ENCODE data around the gene MKX.

The MKX gene

DNA sequence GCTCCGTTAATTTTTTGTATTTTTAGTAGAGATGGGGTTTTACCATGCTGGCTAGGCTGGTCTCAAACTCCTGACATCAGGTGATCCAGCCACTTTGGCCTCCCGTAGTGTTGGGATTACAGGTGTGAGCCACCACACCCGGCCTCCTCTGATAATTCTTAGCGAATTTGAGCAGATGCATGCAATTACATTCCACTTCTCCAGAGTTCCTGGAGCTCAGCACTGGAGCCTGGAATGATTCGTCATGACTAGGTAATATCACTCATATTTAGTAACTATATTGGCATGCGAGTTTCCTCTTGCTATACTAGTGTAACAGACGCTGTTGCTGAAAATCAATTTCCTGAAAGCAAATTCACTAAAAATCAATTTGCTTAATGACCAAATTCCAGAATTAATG lies 86.8 kb downstream of the MKX start:
- Histone ChIP-seq H3K4me1 (ENCODE audit: control insufficient read depth, insufficient read depth, low read length) (no peaks in the 10 kb centered on the region), H3K36me3 (ENCODE audit: control insufficient read depth in 2 of 2, insufficient read depth in 2 of 2, low read length in 2 of 2) (no peaks in the 10 kb centered on the region), H3K4me3 (ENCODE audit: low read length in 2 of 2) (no peak overlapping the region), H3K9me3 (ENCODE audit: control insufficient read depth in 2 of 2, low read length in 2 of 2) (no peaks in the 10 kb centered on the region), H3K27me3 (ENCODE audit: control insufficient read depth in 1 of 2, insufficient read depth in 2 of 2, low read length in 2 of 2) (no peaks in the 10 kb centered on the region), H3K27ac (ENCODE audit: low read length) (no peak overlapping the region), H3K9ac (ENCODE audit: low read length in 2 of 2) (no peak overlapping the region)

DNA sequence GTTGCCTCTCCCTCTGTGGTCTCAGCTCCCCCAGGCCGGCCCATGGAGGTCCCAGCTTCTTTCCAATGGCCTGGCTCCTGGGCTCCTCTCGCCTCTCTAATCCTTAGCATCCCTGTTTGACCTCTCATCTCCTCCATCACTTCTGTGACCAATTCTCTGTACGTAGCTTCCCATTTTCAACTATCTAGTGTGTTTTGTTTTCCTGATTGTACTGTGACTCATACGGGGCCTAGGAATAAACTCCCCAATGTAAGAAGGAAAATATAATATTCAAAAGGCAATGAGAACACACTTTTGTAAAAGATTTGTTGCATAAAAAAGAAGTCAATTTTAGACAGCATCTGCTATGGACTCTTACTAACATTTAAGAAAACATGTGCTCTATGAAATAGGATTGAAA lies 90.3 kb downstream of the MKX start:
- no peak overlapping the region for H3K27ac ChIP-seq (ENCODE audit: low read length)
- H3K36me3 ChIP-seq (ENCODE audit: control insufficient read depth in 2 of 2, insufficient read depth in 2 of 2, low read length in 2 of 2): no peaks in the 10 kb centered on the region
- no peaks in the 10 kb centered on the region for H3K27me3 ChIP-seq (ENCODE audit: control insufficient read depth in 1 of 2, insufficient read depth in 2 of 2, low read length in 2 of 2)
- H3K9me3 ChIP-seq (ENCODE audit: control insufficient read depth in 2 of 2, low read length in 2 of 2): no peaks in the 10 kb centered on the region
- no peaks in the 10 kb centered on the region for H3K4me1 ChIP-seq (ENCODE audit: control insufficient read depth, insufficient read depth, low read length)
- H3K4me3 ChIP-seq (ENCODE audit: low read length in 2 of 2): no peak overlapping the region
- H3K9ac ChIP-seq (ENCODE audit: low read length in 2 of 2): no peak overlapping the region

DNA sequence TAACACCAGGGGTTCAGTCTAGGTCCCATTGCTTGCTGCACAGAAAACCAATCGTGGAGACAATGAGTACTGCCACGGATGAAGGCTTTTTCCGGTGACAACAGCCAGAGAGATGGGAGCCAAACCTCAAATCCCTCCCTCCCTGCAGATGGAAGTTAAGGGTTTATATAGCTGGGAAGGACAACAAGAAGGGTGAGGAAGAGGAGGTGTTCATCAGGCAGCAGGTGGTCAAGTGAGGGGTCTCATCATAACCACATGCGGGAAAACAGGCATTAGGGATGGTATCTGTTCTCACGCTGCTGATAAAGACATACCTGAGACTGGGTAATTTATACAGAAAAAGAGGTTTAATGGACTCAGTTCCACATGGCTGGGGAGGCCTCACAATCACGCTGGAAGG lies 91.3 kb downstream of the MKX start:
- Histone ChIP-seq H3K27me3 (ENCODE audit: control insufficient read depth in 1 of 2, insufficient read depth in 2 of 2, low read length in 2 of 2) (no peaks in the 10 kb centered on the region), H3K27ac (ENCODE audit: low read length) (no peak overlapping the region)

DNA sequence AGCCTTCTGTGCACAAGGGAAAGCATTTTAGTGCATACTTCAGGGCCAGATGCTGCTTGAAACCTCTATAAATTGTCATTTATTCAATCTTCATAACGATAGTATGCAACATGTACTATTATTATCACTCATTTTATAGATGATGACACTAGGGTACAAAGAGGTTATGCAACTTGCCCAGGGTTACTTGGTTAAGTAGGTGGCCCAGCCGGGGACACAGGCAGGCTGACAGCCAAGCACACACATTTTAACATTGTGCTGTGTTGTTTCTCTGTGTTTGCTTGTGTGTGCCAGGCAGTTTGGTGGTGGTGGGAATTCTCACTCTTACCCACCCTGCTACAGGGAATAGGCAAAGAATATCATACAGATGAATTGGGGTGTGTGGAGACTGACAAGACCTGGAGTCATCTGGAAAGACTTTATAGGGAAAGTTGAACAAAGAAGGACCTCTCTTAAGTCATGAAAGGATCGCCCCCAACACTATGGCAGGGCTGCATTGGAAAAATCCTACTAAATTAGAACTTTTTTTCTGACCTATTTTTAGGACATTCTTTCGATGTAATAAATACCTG lies 98.9 kb downstream of the MKX start:
- Histone ChIP-seq H3K36me3 (ENCODE audit: control insufficient read depth in 2 of 2, insufficient read depth in 2 of 2, low read length in 2 of 2) (no peaks in the 10 kb centered on the region), H3K9me3 (ENCODE audit: control insufficient read depth in 2 of 2, low read length in 2 of 2) (no peaks in the 10 kb centered on the region), H3K4me1 (ENCODE audit: control insufficient read depth, insufficient read depth, low read length) (no peaks in the 10 kb centered on the region), H3K9ac (ENCODE audit: low read length in 2 of 2) (no peak overlapping the region), H3K27me3 (ENCODE audit: control insufficient read depth in 1 of 2, insufficient read depth in 2 of 2, low read length in 2 of 2) (no peaks in the 10 kb centered on the region), H3K4me3 (ENCODE audit: low read length in 2 of 2) (no peak overlapping the region), H3K27ac (ENCODE audit: low read length) (no peak overlapping the region)

More for the DNA sequence above, 91.3 kb downstream of the MKX start:
- Histone ChIP-seq H3K9ac (ENCODE audit: low read length in 2 of 2) (no peak overlapping the region), H3K4me1 (ENCODE audit: control insufficient read depth, insufficient read depth, low read length) (no peaks in the 10 kb centered on the region), H3K9me3 (ENCODE audit: control insufficient read depth in 2 of 2, low read length in 2 of 2) (no peaks in the 10 kb centered on the region), H3K4me3 (ENCODE audit: low read length in 2 of 2) (no peak overlapping the region), H3K36me3 (ENCODE audit: control insufficient read depth in 2 of 2, insufficient read depth in 2 of 2, low read length in 2 of 2) (no peaks in the 10 kb centered on the region)

DNA sequence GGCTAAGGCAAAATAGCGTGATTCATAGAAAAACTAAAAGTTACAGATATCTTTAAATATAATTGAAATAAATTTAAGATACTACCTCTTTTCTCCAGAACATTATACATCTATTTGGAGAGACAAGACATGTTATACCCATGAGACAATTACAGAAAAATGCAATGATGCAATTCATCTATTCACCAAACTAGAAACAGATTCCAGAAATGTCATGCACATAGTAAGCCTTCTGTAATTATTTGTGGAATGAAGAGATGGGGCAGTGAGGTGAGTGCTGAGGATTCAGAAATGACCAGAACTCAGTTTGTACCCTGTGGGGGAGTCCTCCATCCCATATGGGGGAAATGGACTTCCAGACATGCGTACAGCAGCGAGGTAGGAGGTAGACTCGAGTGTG lies 99.4 kb downstream of the MKX start:
- H3K4me1 ChIP-seq (ENCODE audit: control insufficient read depth, insufficient read depth, low read length): no peaks in the 10 kb centered on the region
- H3K36me3 ChIP-seq (ENCODE audit: control insufficient read depth in 2 of 2, insufficient read depth in 2 of 2, low read length in 2 of 2): no peaks in the 10 kb centered on the region
- H3K4me3 ChIP-seq (ENCODE audit: low read length in 2 of 2): no peak overlapping the region
- no peaks in the 10 kb centered on the region for H3K27me3 ChIP-seq (ENCODE audit: control insufficient read depth in 1 of 2, insufficient read depth in 2 of 2, low read length in 2 of 2)
- no peaks in the 10 kb centered on the region for H3K9me3 ChIP-seq (ENCODE audit: control insufficient read depth in 2 of 2, low read length in 2 of 2)
- H3K9ac ChIP-seq (ENCODE audit: low read length in 2 of 2): no peak overlapping the region
- no peak overlapping the region for H3K27ac ChIP-seq (ENCODE audit: low read length)

DNA sequence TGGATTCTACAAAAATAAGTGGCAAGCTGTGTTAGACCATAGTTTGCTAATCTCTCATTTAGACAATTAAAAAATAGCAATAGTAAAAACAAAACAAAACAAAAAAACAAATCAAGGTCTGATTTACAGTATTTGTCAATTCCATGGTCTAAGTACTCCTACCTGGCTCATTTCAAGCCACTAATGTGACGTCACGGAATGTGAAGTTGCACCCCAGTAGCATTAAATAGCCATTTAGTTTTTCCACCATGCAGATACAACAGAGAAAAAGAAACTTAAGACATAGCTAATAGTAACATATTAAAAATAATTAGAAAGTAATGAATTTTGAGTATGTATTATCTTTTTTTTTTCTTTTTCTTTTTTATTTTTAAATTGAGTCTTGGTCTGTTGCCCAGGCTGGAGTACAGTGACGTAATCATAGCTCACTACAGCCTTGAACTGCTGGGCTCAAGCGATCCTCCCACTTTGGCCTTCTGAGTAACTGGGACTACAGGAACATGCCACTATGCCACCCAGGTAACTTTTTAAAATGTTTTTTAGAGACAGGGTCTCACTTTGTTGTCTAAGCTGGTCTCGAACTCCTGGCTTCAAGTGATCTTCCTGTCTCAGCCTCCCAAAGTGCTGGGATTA lies 101.2 kb downstream of the MKX start:
- H3K27me3 ChIP-seq (ENCODE audit: control insufficient read depth in 1 of 2, insufficient read depth in 2 of 2, low read length in 2 of 2): no peaks in the 10 kb centered on the region
- H3K27ac ChIP-seq (ENCODE audit: low read length): no peak overlapping the region
- no peak overlapping the region for H3K9ac ChIP-seq (ENCODE audit: low read length in 2 of 2)
- H3K4me3 ChIP-seq (ENCODE audit: low read length in 2 of 2): no peak overlapping the region
- no peaks in the 10 kb centered on the region for H3K4me1 ChIP-seq (ENCODE audit: control insufficient read depth, insufficient read depth, low read length)
- no peaks in the 10 kb centered on the region for H3K9me3 ChIP-seq (ENCODE audit: control insufficient read depth in 2 of 2, low read length in 2 of 2)
- no peaks in the 10 kb centered on the region for H3K36me3 ChIP-seq (ENCODE audit: control insufficient read depth in 2 of 2, insufficient read depth in 2 of 2, low read length in 2 of 2)

DNA sequence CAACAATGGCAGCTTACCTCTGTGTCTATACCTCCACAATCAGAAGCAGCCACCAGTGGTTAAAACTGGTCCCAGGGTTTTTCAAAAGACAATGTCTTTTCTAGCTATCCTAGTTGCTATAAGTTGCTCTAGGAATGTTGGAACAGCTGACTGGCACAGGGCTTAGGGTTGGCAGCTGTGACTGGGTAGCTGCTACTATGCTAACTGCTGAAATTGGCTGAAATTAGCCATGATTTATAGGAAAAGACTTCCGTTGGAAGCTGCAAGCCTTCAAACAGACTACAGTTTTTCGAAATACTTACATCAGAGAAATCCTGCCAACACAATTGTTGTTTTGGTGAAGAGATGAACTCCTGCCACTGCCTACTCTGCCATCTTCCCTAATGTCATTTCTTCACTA lies 102.3 kb downstream of the MKX start:
- Histone ChIP-seq H3K36me3 (ENCODE audit: control insufficient read depth in 2 of 2, insufficient read depth in 2 of 2, low read length in 2 of 2) (no peaks in the 10 kb centered on the region), H3K27me3 (ENCODE audit: control insufficient read depth in 1 of 2, insufficient read depth in 2 of 2, low read length in 2 of 2) (no peaks in the 10 kb centered on the region), H3K9ac (ENCODE audit: low read length in 2 of 2) (no peak overlapping the region), H3K4me3 (ENCODE audit: low read length in 2 of 2) (no peak overlapping the region), H3K4me1 (ENCODE audit: control insufficient read depth, insufficient read depth, low read length) (no peaks in the 10 kb centered on the region), H3K9me3 (ENCODE audit: control insufficient read depth in 2 of 2, low read length in 2 of 2) (no peaks in the 10 kb centered on the region), H3K27ac (ENCODE audit: low read length) (no peak overlapping the region)

DNA sequence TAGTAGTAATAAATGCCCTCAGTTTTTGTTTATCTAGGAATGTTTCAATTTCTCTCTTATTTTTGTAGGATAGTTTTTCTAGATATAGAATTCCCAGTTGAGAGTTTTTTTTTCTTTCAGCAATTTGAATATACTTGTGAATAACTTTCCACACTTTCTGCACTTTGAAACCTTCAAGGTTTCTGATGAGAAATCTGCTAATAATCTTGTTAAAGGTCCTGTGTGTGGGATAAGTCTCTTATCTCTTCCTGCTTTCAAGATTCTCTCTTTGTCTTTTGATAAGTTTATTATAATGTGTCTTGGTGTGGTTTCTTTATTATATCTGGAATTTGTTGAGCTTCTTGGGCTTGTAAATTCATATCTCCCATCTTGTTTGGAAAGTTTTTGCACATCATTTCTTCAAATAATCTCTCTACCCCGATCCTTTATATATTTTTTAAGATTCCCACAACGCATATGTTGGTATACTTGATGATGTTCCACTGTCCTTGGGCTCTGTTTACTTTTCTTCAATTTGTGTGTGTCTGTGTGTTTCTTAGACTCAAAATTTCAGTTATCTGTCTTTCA lies 103.5 kb downstream of the MKX start:
- Histone ChIP-seq H3K27ac (ENCODE audit: low read length) (no peak overlapping the region), H3K9me3 (ENCODE audit: control insufficient read depth in 2 of 2, low read length in 2 of 2) (no peaks in the 10 kb centered on the region), H3K4me3 (ENCODE audit: low read length in 2 of 2) (no peak overlapping the region), H3K36me3 (ENCODE audit: control insufficient read depth in 2 of 2, insufficient read depth in 2 of 2, low read length in 2 of 2) (no peaks in the 10 kb centered on the region), H3K27me3 (ENCODE audit: control insufficient read depth in 1 of 2, insufficient read depth in 2 of 2, low read length in 2 of 2) (no peaks in the 10 kb centered on the region), H3K9ac (ENCODE audit: low read length in 2 of 2) (no peak overlapping the region), H3K4me1 (ENCODE audit: control insufficient read depth, insufficient read depth, low read length) (no peaks in the 10 kb centered on the region)

DNA sequence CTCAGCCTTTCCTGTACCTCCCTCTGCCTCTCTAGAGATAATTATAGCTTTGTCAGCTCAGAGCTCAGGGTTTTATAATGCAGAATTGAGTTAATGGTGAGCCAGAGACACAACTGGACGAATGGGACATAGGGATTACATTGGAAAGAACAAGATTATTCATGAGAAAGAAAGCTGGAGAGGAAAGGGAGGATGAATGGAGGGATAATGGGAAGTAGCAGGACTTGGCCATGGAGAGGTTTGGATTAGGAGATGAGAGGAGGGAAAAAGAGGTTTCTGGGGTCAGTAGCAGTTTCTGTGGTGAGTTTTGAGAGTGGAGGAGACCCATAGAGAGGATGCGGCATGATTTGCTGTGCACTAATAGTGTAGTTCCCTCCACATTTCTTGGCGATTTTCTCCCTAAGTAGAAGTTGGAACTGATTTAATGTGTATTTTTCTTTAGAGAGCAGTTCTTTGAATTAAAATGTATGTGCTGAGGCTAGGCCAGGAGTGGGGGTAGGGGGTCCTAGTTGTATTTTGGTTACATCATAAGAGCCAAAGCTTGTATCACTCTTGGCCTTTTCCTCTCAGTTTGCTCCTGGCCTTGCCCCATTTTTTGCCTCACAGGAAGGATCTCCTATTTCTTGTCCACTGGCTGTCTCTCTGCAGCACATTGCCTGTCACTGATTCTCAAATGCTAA lies 107.4 kb downstream of the MKX start:
- Histone ChIP-seq H3K4me3 (ENCODE audit: low read length in 2 of 2) (no peak overlapping the region), H3K36me3 (ENCODE audit: control insufficient read depth in 2 of 2, insufficient read depth in 2 of 2, low read length in 2 of 2) (no peaks in the 10 kb centered on the region), H3K9me3 (ENCODE audit: control insufficient read depth in 2 of 2, low read length in 2 of 2) (no peaks in the 10 kb centered on the region), H3K9ac (ENCODE audit: low read length in 2 of 2) (no peak overlapping the region), H3K27ac (ENCODE audit: low read length) (no peak overlapping the region), H3K4me1 (ENCODE audit: control insufficient read depth, insufficient read depth, low read length) (no peaks in the 10 kb centered on the region), H3K27me3 (ENCODE audit: control insufficient read depth in 1 of 2, insufficient read depth in 2 of 2, low read length in 2 of 2) (no peaks in the 10 kb centered on the region)

DNA sequence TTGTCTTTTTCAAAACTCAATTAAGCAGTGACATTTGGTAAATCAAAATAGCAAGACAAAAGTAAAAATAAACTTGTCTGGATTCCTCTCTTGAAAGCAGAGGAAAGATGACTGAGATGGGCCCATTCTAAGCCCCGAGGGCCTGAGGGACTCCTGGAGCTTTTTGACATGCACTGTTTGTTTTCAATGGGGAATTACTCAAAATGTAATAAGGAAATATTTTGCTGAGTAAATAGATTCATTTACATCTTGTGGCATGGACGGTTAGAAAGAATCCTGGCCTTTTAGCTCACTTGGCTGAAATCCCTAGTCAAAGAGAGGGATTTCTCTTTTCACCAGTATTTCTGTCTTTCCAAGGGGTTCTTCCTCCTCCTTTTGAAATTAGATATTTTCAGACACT lies 108.0 kb downstream of the MKX start:
- no peak overlapping the region for H3K27ac ChIP-seq (ENCODE audit: low read length)
- H3K27me3 ChIP-seq (ENCODE audit: control insufficient read depth in 1 of 2, insufficient read depth in 2 of 2, low read length in 2 of 2): no peaks in the 10 kb centered on the region
- H3K9ac ChIP-seq (ENCODE audit: low read length in 2 of 2): no peak overlapping the region
- no peak overlapping the region for H3K4me3 ChIP-seq (ENCODE audit: low read length in 2 of 2)
- no peaks in the 10 kb centered on the region for H3K9me3 ChIP-seq (ENCODE audit: control insufficient read depth in 2 of 2, low read length in 2 of 2)
- H3K4me1 ChIP-seq (ENCODE audit: control insufficient read depth, insufficient read depth, low read length): no peaks in the 10 kb centered on the region
- H3K36me3 ChIP-seq (ENCODE audit: control insufficient read depth in 2 of 2, insufficient read depth in 2 of 2, low read length in 2 of 2): no peaks in the 10 kb centered on the region

DNA sequence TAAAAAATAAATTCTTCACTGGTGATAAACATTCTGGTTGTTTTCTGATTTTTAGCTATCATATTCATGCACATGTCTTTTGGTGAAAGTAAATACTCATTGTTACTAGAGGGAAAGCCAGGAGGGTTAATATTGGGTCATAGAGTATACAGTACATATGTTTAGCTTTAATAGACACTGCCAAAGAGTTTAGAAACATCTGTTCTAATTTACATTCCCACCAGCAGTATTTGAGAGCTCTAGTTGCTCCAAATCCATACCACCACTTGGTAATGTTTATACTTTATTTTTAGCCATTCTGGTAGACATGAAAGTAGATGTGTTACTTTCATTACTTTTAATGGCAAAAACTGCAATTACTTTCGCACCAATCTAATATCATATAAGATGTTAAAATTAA lies 108.8 kb downstream of the MKX start:
- Histone ChIP-seq H3K4me3 (ENCODE audit: low read length in 2 of 2) (no peak overlapping the region), H3K9ac (ENCODE audit: low read length in 2 of 2) (no peak overlapping the region), H3K4me1 (ENCODE audit: control insufficient read depth, insufficient read depth, low read length) (no peaks in the 10 kb centered on the region), H3K9me3 (ENCODE audit: control insufficient read depth in 2 of 2, low read length in 2 of 2) (no peaks in the 10 kb centered on the region), H3K27ac (ENCODE audit: low read length) (no peak overlapping the region), H3K27me3 (ENCODE audit: control insufficient read depth in 1 of 2, insufficient read depth in 2 of 2, low read length in 2 of 2) (no peaks in the 10 kb centered on the region), H3K36me3 (ENCODE audit: control insufficient read depth in 2 of 2, insufficient read depth in 2 of 2, low read length in 2 of 2) (no peaks in the 10 kb centered on the region)

Data from stomach smooth muscle (tissue), 2 donors.